Activated naive CD4-positive, alpha-beta T cell treated with anti-CD3 and anti-CD28 coated beads, Interleukin-2, amount 50 U/mL, for 24 hours (primary cell): ENCODE data around the gene OR5AP2.
"Not testable (repeated sequence)": the region's sequence is repeated elsewhere in the genome, so short reads cannot be mapped to it uniquely, and the experiment has no call there.

Source experiments
- H3K27ac Mint-ChIP-seq: one replicate; pipeline ENCODE4 v1.8.0; 2021; ENCODE audit warnings: mild to moderate bottlenecking, mixed read lengths
- H3K27me3 Mint-ChIP-seq: one replicate; pipeline ENCODE4 v1.8.0; 2021; ENCODE audit warnings: mixed read lengths
- H3K36me3 Mint-ChIP-seq: one replicate; pipeline ENCODE4 v1.8.0; 2021; ENCODE audit warnings: mixed read lengths
- H3K4me1 Mint-ChIP-seq: one replicate; pipeline ENCODE4 v1.8.0; 2021; ENCODE audit warnings: mixed read lengths
- H3K4me3 Mint-ChIP-seq: one replicate; pipeline ENCODE4 v1.8.0; 2021; ENCODE audit warnings: mild to moderate bottlenecking, mixed read lengths
- H3K9me3 Mint-ChIP-seq: one replicate; pipeline ENCODE4 v1.8.0; 2021; ENCODE audit warnings: mixed read lengths

The OR5AP2 gene

GRCh38 chr11:56642339-56642738 lies at the start of gene OR5AP2:
OR5AP2 (minus strand) TSS chr11:56642439; CDS start chr11:56642439, 0 bp downstream.
- no peak within 1 kb of the TSS for H3K27ac Mint-ChIP-seq
- no peaks in the 10 kb centered on the region for H3K27me3 Mint-ChIP-seq
- no peaks in the 10 kb centered on the region for H3K4me1 Mint-ChIP-seq
- no peaks in the 10 kb centered on the region for H3K9me3 Mint-ChIP-seq
- H3K4me3 Mint-ChIP-seq, result no peak within 1 kb of the TSS
- no peaks in the 10 kb centered on the region for H3K36me3 Mint-ChIP-seq

GRCh38 chr11:56691179-56691578 lies 48.9 kb upstream of the OR5AP2 start:
- not testable (repeated sequence) for H3K4me1 Mint-ChIP-seq, H3K9me3 Mint-ChIP-seq, H3K27me3 Mint-ChIP-seq

GRCh38 chr11:56688554-56689100 lies 46.4 kb upstream of the OR5AP2 start:
- H3K4me3 Mint-ChIP-seq, result no peak overlapping the region
- H3K4me1 Mint-ChIP-seq, result no peaks in the 10 kb centered on the region
- H3K27ac Mint-ChIP-seq, result no peak overlapping the region
- H3K27me3 Mint-ChIP-seq, result no peaks in the 10 kb centered on the region
- H3K36me3 Mint-ChIP-seq, result no peaks in the 10 kb centered on the region
- no peaks in the 10 kb centered on the region for H3K9me3 Mint-ChIP-seq

More at GRCh38 chr11:56691179-56691578, 48.9 kb upstream of the OR5AP2 start:
- not testable (repeated sequence) for H3K4me3 Mint-ChIP-seq, H3K27ac Mint-ChIP-seq, H3K36me3 Mint-ChIP-seq

GRCh38 chr11:56670984-56671383 lies 28.7 kb upstream of the OR5AP2 start:
- Mint-ChIP-seq H3K27ac (no peak overlapping the region), H3K36me3 (no peaks in the 10 kb centered on the region), H3K4me3 (no peak overlapping the region), H3K27me3 (no peaks in the 10 kb centered on the region), H3K9me3 (peaks cover 6% of the 10 kb centered on the region), H3K4me1 (no peaks in the 10 kb centered on the region)

- Mint-ChIP-seq H3K27ac (no peak within 1 kb of the TSS), H3K4me1 (no peaks in the 10 kb centered on the region), H3K36me3 (no peaks in the 10 kb centered on the region), H3K27me3 (no peaks in the 10 kb centered on the region), H3K9me3 (peaks cover 4% of the 10 kb centered on the region), H3K4me3 (no peak within 1 kb of the TSS)
Measured at GRCh38 chr11:56663386-56663785, 21.1 kb upstream of the OR5AP2 start, which contains the start of gene OR5AR1. OR5AR1 (plus strand) TSS chr11:56663686; CDS start chr11:56663686, 0 bp downstream.

GRCh38 chr11:56659755-56660154 lies 17.5 kb upstream of the OR5AP2 start:
- Mint-ChIP-seq H3K36me3 (peaks cover 2% of the 10 kb centered on the region), H3K27ac (no peak overlapping the region), H3K4me1 (no peaks in the 10 kb centered on the region), H3K27me3 (no peaks in the 10 kb centered on the region), H3K9me3 (peaks cover 4% of the 10 kb centered on the region), H3K4me3 (no peak overlapping the region)

- Mint-ChIP-seq H3K9me3 (no peaks in the 10 kb centered on the region), H3K27ac (no peak overlapping the region), H3K27me3 (no peaks in the 10 kb centered on the region), H3K4me3 (no peak overlapping the region), H3K36me3 (no peaks in the 10 kb centered on the region), H3K4me1 (no peaks in the 10 kb centered on the region)
Measured at GRCh38 chr11:56637500-56637899, 4.7 kb downstream of the OR5AP2 start.

GRCh38 chr11:56636861-56637260 lies 5.4 kb downstream of the OR5AP2 start:
- Mint-ChIP-seq H3K4me1 (no peaks in the 10 kb centered on the region), H3K4me3 (no peak overlapping the region), H3K9me3 (no peaks in the 10 kb centered on the region), H3K27ac (no peak overlapping the region), H3K27me3 (no peaks in the 10 kb centered on the region), H3K36me3 (no peaks in the 10 kb centered on the region)

GRCh38 chr11:56632329-56632728 lies 9.9 kb downstream of the OR5AP2 start:
- Mint-ChIP-seq H3K4me3 (no peak overlapping the region), H3K27ac (no peak overlapping the region), H3K36me3 (no peaks in the 10 kb centered on the region), H3K4me1 (no peaks in the 10 kb centered on the region), H3K9me3 (peaks cover 6% of the 10 kb centered on the region), H3K27me3 (no peaks in the 10 kb centered on the region)

GRCh38 chr11:56625946-56626345 lies 16.3 kb downstream of the OR5AP2 start:
- Mint-ChIP-seq H3K9me3 (peaks cover 14% of the 10 kb centered on the region), H3K4me1 (no peaks in the 10 kb centered on the region), H3K27ac (no peak overlapping the region), H3K27me3 (no peaks in the 10 kb centered on the region), H3K4me3 (no peak overlapping the region), H3K36me3 (no peaks in the 10 kb centered on the region)

GRCh38 chr11:56624661-56625110 lies 17.6 kb downstream of the OR5AP2 start:
- Mint-ChIP-seq H3K9me3 (peaks cover 13% of the 10 kb centered on the region), H3K27me3 (no peaks in the 10 kb centered on the region), H3K27ac (no peak overlapping the region), H3K4me1 (no peaks in the 10 kb centered on the region), H3K4me3 (no peak overlapping the region), H3K36me3 (no peaks in the 10 kb centered on the region)

GRCh38 chr11:56611174-56611573 lies 31.1 kb downstream of the OR5AP2 start:
- no peaks in the 10 kb centered on the region for H3K4me1 Mint-ChIP-seq
- H3K4me3 Mint-ChIP-seq, result no peak overlapping the region
- no peaks in the 10 kb centered on the region for H3K27me3 Mint-ChIP-seq
- H3K36me3 Mint-ChIP-seq, result no peaks in the 10 kb centered on the region
- peaks cover 6% of the 10 kb centered on the region for H3K9me3 Mint-ChIP-seq
- no peak overlapping the region for H3K27ac Mint-ChIP-seq

- not testable (repeated sequence) for H3K4me1 Mint-ChIP-seq, H3K9me3 Mint-ChIP-seq, H3K4me3 Mint-ChIP-seq, H3K27me3 Mint-ChIP-seq, H3K27ac Mint-ChIP-seq, H3K36me3 Mint-ChIP-seq
Measured at GRCh38 chr11:56592088-56592717, 50.0 kb downstream of the OR5AP2 start.
